A549 (cell line): Measurements from ENCODE around the gene PCNX1.

Source experiments
- CBX8 ChIP-seq: fragments of 200-600 bp; sonication (generic); IDR thresholded peaks from 2 replicates; pipeline ENCODE4 v1.6.1; 2016
- NFE2L2 ChIP-seq: fragments of 150-350 bp; conservative IDR thresholded peaks from 2 replicates; pipeline ENCODE4 v1.6.1; 2014; ENCODE audit warnings: low read length

- no peak for TF ChIP-seq NFE2L2
- TF ChIP-seq CBX8, result no peak
Measured at GRCh38 chr14:70904373-70904772, 2.9 kb upstream of the PCNX1 start.
